H1 (cell line): ENCODE measurements around the gene ESRRB.

Experiments used
- CEBPB ChIP-seq: IDR thresholded peaks from 2 replicates; pipeline ENCODE4 v1.6.1; 2012; ENCODE audit warnings: low read depth, low read length
- CREB1 ChIP-seq: IDR thresholded peaks from 2 replicates; pipeline ENCODE4 v1.6.1; 2012; ENCODE audit warnings: inconsistent platforms
- CTCF ChIP-seq, 3 experiments: IDR thresholded peaks; 1 replicate in 2 of 3; 2 replicates in 1 of 3; pipeline versions ENCODE4 v1.5.1 to v1.6.1; 2011; ENCODE audit warnings: low read length in 3 of 3, mild to moderate bottlenecking in 3 of 3, inconsistent platforms in 2 of 3, low read depth in 1 of 3, moderate library complexity in 1 of 3; ENCODE audit not compliant: insufficient read depth in 1 of 3; ENCODE audit errors: control extremely low read depth in 1 of 3
- EZH2 ChIP-seq: fragments of 200-600 bp; sonication (generic); IDR thresholded peaks from 2 replicates; pipeline ENCODE4 v1.7.1; 2012; ENCODE audit warnings: low read depth, mild to moderate bottlenecking, moderate library complexity, low read length, inconsistent platforms; ENCODE audit not compliant: severe bottlenecking
- GABPA ChIP-seq: IDR thresholded peaks from 2 replicates; pipeline ENCODE4 v1.6.1; 2011; ENCODE audit warnings: mild to moderate bottlenecking, low read length, moderate library complexity, borderline replicate concordance; ENCODE audit not compliant: insufficient read depth
- MAFK ChIP-seq: IDR thresholded peaks from 2 replicates; pipeline ENCODE4 v1.6.1; 2012; ENCODE audit warnings: low read depth, mild to moderate bottlenecking, improper control_type of control experiment, low read length
- PHF8 ChIP-seq: fragments of 200-600 bp; sonication (generic); conservative IDR thresholded peaks from 2 replicates; pipeline ENCODE4 v1.7.1; 2012; ENCODE audit warnings: low read depth, mild to moderate bottlenecking, inconsistent platforms, low read length, moderate library complexity
- POLR2A ChIP-seq, 2 experiments: IDR thresholded peaks; 1 replicate in 1 of 2; 2 replicates in 1 of 2; pipeline ENCODE4 v1.6.1; 2011; ENCODE audit warnings: low read depth in 2 of 2, low read length in 2 of 2, mild to moderate bottlenecking in 2 of 2; ENCODE audit errors: control extremely low read depth in 1 of 2
- TAF1 ChIP-seq: IDR thresholded peaks from 2 replicates; pipeline ENCODE4 v1.6.1; 2011; ENCODE audit warnings: mild to moderate bottlenecking, low read depth, low read length

- TF ChIP-seq PHF8 (no peak), CTCF (IDR thresholded peaks at IDR 0.05; ENCODE audit: control extremely low read depth in 1 of 3, insufficient read depth in 1 of 3, low read depth in 1 of 3, low read length in 3 of 3) (no peak), POLR2A (IDR thresholded peaks at IDR 0.05; ENCODE audit: control extremely low read depth in 1 of 2, low read depth in 2 of 2, low read length in 2 of 2) (no peak), CEBPB (no peak), TAF1 (no peak), CREB1 (no peak), GABPA (no peak), MAFK (no peak), EZH2 (no peak)
Measured at GRCh38 chr14:76516884-76517283, 140.9 kb downstream of the ESRRB start.
